GM12878 (cell line): ENCODE data around the gene RAP1GAP. TPM values are rescaled to one million over a fixed set of nuclear protein-coding genes. Genes with fewer than 3 reads are reported as not detected.

ENCODE experiments used
- CTCF ChIP-seq, 3 experiments: IDR thresholded peaks in 2 of 3; conservative IDR thresholded peaks in 1 of 3; 2 replicates each; pipeline ENCODE4 v1.5.1; 2011; ENCODE audit warnings: low read depth in 3 of 3, low read length in 3 of 3, mild to moderate bottlenecking in 3 of 3, control low read depth in 2 of 3, moderate library complexity in 2 of 3, inconsistent platforms in 1 of 3, mixed read lengths in 1 of 3; ENCODE audit not compliant: control insufficient read depth in 2 of 3, insufficient read depth in 1 of 3; ENCODE audit errors: extremely low read depth in 1 of 3
- DPF2 ChIP-seq: fragments of 450-650 bp; IDR thresholded peaks from 2 replicates; pipeline ENCODE4 v1.6.1; 2017; ENCODE audit warnings: mild to moderate bottlenecking
- ELK1 ChIP-seq: IDR thresholded peaks from 2 replicates; pipeline ENCODE4 v1.6.1; 2012; ENCODE audit warnings: low read depth, low read length, improper control_type of control experiment
- GABPA ChIP-seq: IDR thresholded peaks from 2 replicates; pipeline ENCODE4 v1.6.1; 2014; ENCODE audit warnings: antibody characterized with exemption, low read depth, mild to moderate bottlenecking, inconsistent platforms
- GATAD2B ChIP-seq: fragments of 450-650 bp; conservative IDR thresholded peaks from 2 replicates; pipeline ENCODE4 v1.6.1; 2017; ENCODE audit warnings: low read depth, mild to moderate bottlenecking, moderate library complexity
- HCFC1 ChIP-seq: fragments of 150-350 bp; IDR thresholded peaks from 2 replicates; pipeline ENCODE4 v1.6.1; 2014; ENCODE audit warnings: low read length
- MXI1 ChIP-seq: fragments of 150-350 bp; IDR thresholded peaks from 2 replicates; pipeline ENCODE4 v1.6.1; 2011; ENCODE audit warnings: low read depth, mild to moderate bottlenecking, inconsistent platforms, low read length, improper control_type of control experiment
- NBN ChIP-seq: fragments of 450-650 bp; IDR thresholded peaks from 2 replicates; pipeline ENCODE4 v1.6.1; 2016
- RAD21 ChIP-seq: IDR thresholded peaks from 2 replicates; pipeline ENCODE4 v1.6.1; 2011; ENCODE audit warnings: mild to moderate bottlenecking, low read depth, low read length, moderate library complexity; ENCODE audit not compliant: insufficient read depth
- SMC3 ChIP-seq: IDR thresholded peaks from 2 replicates; pipeline ENCODE4 v1.6.1; 2011; ENCODE audit warnings: low read length, improper control_type of control experiment, borderline replicate concordance
- SPI1 ChIP-seq: IDR thresholded peaks from 2 replicates; pipeline ENCODE4 v1.6.1; 2011; ENCODE audit warnings: low read depth, mild to moderate bottlenecking, low read length, moderate library complexity, borderline replicate concordance; ENCODE audit not compliant: insufficient read depth
- SREBF1 ChIP-seq: IDR thresholded peaks from 2 replicates; pipeline ENCODE4 v1.6.1; 2012; ENCODE audit warnings: mild to moderate bottlenecking, low read length
- ZNF217 ChIP-seq: fragments of 450-650 bp; IDR thresholded peaks from 2 replicates; pipeline ENCODE4 v1.6.1; 2017; ENCODE audit warnings: antibody characterized with exemption, mild to moderate bottlenecking
- polyA plus RNA-seq, 11 experiments: library from polyadenylated mRNA; depleted of rRNA in 4 of 11; unstranded in 6 of 11; stranded (reverse) in 5 of 11; fragments of >200 nt; fragmentation: Nextera tagmentation in 4 of 11; fragmentation: Illumina TruSeq in 1 of 11; extraction: Ambion mirVana in 4 of 11; extraction: Trizol in 1 of 11; gene quantifications; 1 replicate in 1 of 11; 2 replicates in 10 of 11; pipeline versions ENCODE4 v1.2.1 to v1.2.3, GENCODE V29; 2011 to 2016; ENCODE audit warnings: inconsistent platforms in 2 of 11, missing spikeins in 2 of 11, low read depth in 1 of 11
- total RNA-seq, 4 experiments: library from RNA; depleted of rRNA in 3 of 4; stranded (reverse); fragments of >200 nt in 3 of 4; fragmentation: Illumina TruSeq in 1 of 4; extraction: Trizol in 1 of 4; gene quantifications; 2 replicates each; pipeline versions ENCODE4 v1.2.1 to v1.2.3, GENCODE V29; 2013 to 2021

The RAP1GAP gene
- total and polyA plus RNA-seq, 10 of the 15 experiments (the other 5 are each of a cell fraction or from before 2014, with no cell fraction given), result 0.04 to 0.96 (median 0.09) TPM; not detected in 3

GRCh38 chr1:21659099-21659923, 9.8 kb downstream of the RAP1GAP start (continued):
- TF ChIP-seq ZNF217 (0 out of 2 replicates have a peak, but pooled peaks have one; percentile 27), GABPA (no peak), NBN (peak; percentile 73; the same call in 1 of the 2 replicates), RAD21 (peak; percentile 79), SPI1 (peak; percentile 47; the same call in 1 of the 2 replicates), CTCF (IDR thresholded peaks at IDR 0.05 in 2 of 3, conservative IDR thresholded peaks at IDR 0.05 in 1 of 3; ENCODE audit: control insufficient read depth in 2 of 3, extremely low read depth in 1 of 3, insufficient read depth in 1 of 3, low read depth in 3 of 3, low read length in 3 of 3) (peak; percentile 75 to 96 (median 87)), MXI1 (peak; percentile 73), ELK1 (peak; percentile 45; the same call in 1 of the 2 replicates), GATAD2B (peak; percentile 78), HCFC1 (peak; percentile 25; the same call in 1 of the 2 replicates), SREBF1 (0 out of 2 replicates have a peak, but pooled peaks have one; percentile 52), SMC3 (peak; percentile 45; the same call in 1 of the 2 replicates), DPF2 (0 out of 2 replicates have a peak, but pooled peaks have one; percentile 42)
